Activated naive CD8-positive, alpha-beta T cell treated with anti-CD3 and anti-CD28 coated beads, Interleukin-2, amount 10 ng/mL, durations not matched to agents 7 days and 5 days (primary cell): ENCODE data around the gene RHBDL1. TPM values are rescaled to one million over a fixed set of nuclear protein-coding genes. Genes with fewer than 3 reads are reported as not detected.
A peak's percentile ranks its signal among the peaks of the same experiment; 100 is the strongest.

Experiments used
- ATAC-seq: fragments of 150-1000 bp; cut with Tn5 transposase; one replicate; pipeline ENCODE4 v1.10.0; 2021; ENCODE audit warnings: low read depth, moderate library complexity
- POLR2A ChIA-PET: fragments of 350-600 bp; sonication (Branson Sonifier 250); formaldehyde crosslinking; loops from one replicate; lab custom pipeline; 2021; ENCODE audit warnings: antibody characterized with exemption; lab: Charles Lee
- DNase-seq: peaks from one replicate; pipeline ENCODE4 v3.0.0; 2021
- H3K27ac Mint-ChIP-seq: one replicate; pipeline ENCODE4 v1.8.0; 2022; ENCODE audit warnings: mild to moderate bottlenecking, mixed read lengths
- H3K27me3 Mint-ChIP-seq: one replicate; pipeline ENCODE4 v1.8.0; 2022; ENCODE audit warnings: mild to moderate bottlenecking, moderate library complexity, mixed read lengths
- H3K36me3 Mint-ChIP-seq: one replicate; pipeline ENCODE4 v1.8.0; 2021; ENCODE audit warnings: mild to moderate bottlenecking, mixed read lengths
- H3K4me1 Mint-ChIP-seq: one replicate; pipeline ENCODE4 v1.8.0; 2021; ENCODE audit warnings: mixed read lengths
- H3K4me3 Mint-ChIP-seq: one replicate; pipeline ENCODE4 v1.8.0; 2022; ENCODE audit warnings: mild to moderate bottlenecking, moderate library complexity, mixed read lengths
- H3K9me3 Mint-ChIP-seq: one replicate; pipeline ENCODE4 v1.8.0; 2021; ENCODE audit warnings: mixed read lengths
- total RNA-seq, 2 experiments: library from RNA; stranded (reverse); gene quantifications; one replicate each; pipeline ENCODE4 v1.2.3, GENCODE V29; 2021

The RHBDL1 gene
- total RNA-seq, 2 experiments from 2014 or later, result 1.1 to 1.7 TPM

GRCh38 chr16:641326-642188 lies 33.9 kb upstream of the RHBDL1 start, which contains the start of gene MCRIP2:
MCRIP2 (plus strand) TSS chr16:641828; CDS start chr16:641992, 164 bp downstream.
- H3K9me3 Mint-ChIP-seq, result no peaks in the 10 kb centered on the region
- no peaks in the 10 kb centered on the region for H3K27me3 Mint-ChIP-seq
- ATAC-seq, result peak; percentile 57
- peak; percentile 87 for DNase-seq
- H3K4me1 Mint-ChIP-seq, result peaks cover 8% of the 10 kb centered on the region
- H3K27ac Mint-ChIP-seq, result peak within 1 kb of the TSS; percentile 67
- peak within 1 kb of the TSS; percentile 76 for H3K4me3 Mint-ChIP-seq
- POLR2A ChIA-PET, result no interaction called here
- no peaks in the 10 kb centered on the region for H3K36me3 Mint-ChIP-seq

GRCh38 chr16:642189-643049 lies 33.1 kb upstream of the RHBDL1 start:
- no peaks in the 10 kb centered on the region for H3K27me3 Mint-ChIP-seq
- peak; percentile 74 for DNase-seq
- H3K4me3 Mint-ChIP-seq, result peak overlapping the region; percentile 76
- no peaks in the 10 kb centered on the region for H3K36me3 Mint-ChIP-seq
- peak; percentile 44 for ATAC-seq
- POLR2A ChIA-PET, result interaction anchor here (0.6 kb wide), 1 partner anchor 26 kb away, joined by 3 read pairs; no protein-coding TSS in a partner anchor
- peak overlapping the region; percentile 51 for H3K27ac Mint-ChIP-seq
- peaks cover 5% of the 10 kb centered on the region for H3K4me1 Mint-ChIP-seq
- H3K9me3 Mint-ChIP-seq, result no peaks in the 10 kb centered on the region

- peak overlapping the region; percentile 76 for H3K4me3 Mint-ChIP-seq
- H3K4me1 Mint-ChIP-seq, result peaks cover 5% of the 10 kb centered on the region
- DNase-seq (no peak), ATAC-seq (no peak)
- H3K36me3 Mint-ChIP-seq, result no peaks in the 10 kb centered on the region
- no peak overlapping the region for H3K27ac Mint-ChIP-seq
- POLR2A ChIA-PET, result interaction anchor here (0.6 kb wide), 1 partner anchor 26 kb away, joined by 3 read pairs; no protein-coding TSS in a partner anchor
- no peaks in the 10 kb centered on the region for H3K27me3 Mint-ChIP-seq
- H3K9me3 Mint-ChIP-seq, result no peaks in the 10 kb centered on the region
Observed at GRCh38 chr16:643050-643368, 32.5 kb upstream of the RHBDL1 start.

- Mint-ChIP-seq H3K27me3 (no peaks in the 10 kb centered on the region), H3K27ac (peak overlapping the region; percentile 26), H3K4me1 (peaks cover 5% of the 10 kb centered on the region), H3K9me3 (no peaks in the 10 kb centered on the region), H3K4me3 (no peak overlapping the region), H3K36me3 (no peaks in the 10 kb centered on the region)
- no peak for DNase-seq
- POLR2A ChIA-PET, result interaction anchor here (1.4 kb wide), 1 partner anchor 72 kb away, joined by 3 read pairs; no protein-coding TSS in a partner anchor
- no peak for ATAC-seq
Observed at GRCh38 chr16:644556-644955, 30.9 kb upstream of the RHBDL1 start.

- POLR2A ChIA-PET, result no interaction called here
- no peaks in the 10 kb centered on the region for H3K27me3 Mint-ChIP-seq
- H3K9me3 Mint-ChIP-seq, result no peaks in the 10 kb centered on the region
- DNase-seq, result no peak
- peaks cover 5% of the 10 kb centered on the region for H3K4me1 Mint-ChIP-seq
- no peaks in the 10 kb centered on the region for H3K36me3 Mint-ChIP-seq
- H3K27ac Mint-ChIP-seq, result no peak overlapping the region
- no peak for ATAC-seq
- H3K4me3 Mint-ChIP-seq, result no peak overlapping the region
Observed at GRCh38 chr16:645852-646678, 29.4 kb upstream of the RHBDL1 start.

- peaks cover 5% of the 10 kb centered on the region for H3K4me1 Mint-ChIP-seq
- H3K9me3 Mint-ChIP-seq, result no peaks in the 10 kb centered on the region
- no peak overlapping the region for H3K4me3 Mint-ChIP-seq
- POLR2A ChIA-PET, result no interaction called here
- ATAC-seq (no peak), DNase-seq (no peak)
- no peaks in the 10 kb centered on the region for H3K27me3 Mint-ChIP-seq
- H3K36me3 Mint-ChIP-seq, result no peaks in the 10 kb centered on the region
- H3K27ac Mint-ChIP-seq, result peak overlapping the region; percentile 12
Observed at GRCh38 chr16:646679-647172, 28.7 kb upstream of the RHBDL1 start.

GRCh38 chr16:647173-647902 lies 28.1 kb upstream of the RHBDL1 start:
- Mint-ChIP-seq H3K4me3 (no peak overlapping the region), H3K27me3 (no peaks in the 10 kb centered on the region), H3K4me1 (peaks cover 5% of the 10 kb centered on the region), H3K27ac (no peak overlapping the region), H3K9me3 (no peaks in the 10 kb centered on the region), H3K36me3 (no peaks in the 10 kb centered on the region)
- DNase-seq (no peak), ATAC-seq (no peak)
- POLR2A ChIA-PET, result interaction anchor here (1.2 to 3.1 kb wide), 2 partner anchors 11 to 120 kb away, joined by 4 to 13 read pairs; partner anchors contain the start of genes CAPN15 and METTL26

- H3K27ac Mint-ChIP-seq, result peak overlapping the region; percentile 73
- H3K4me1 Mint-ChIP-seq, result peaks cover 3% of the 10 kb centered on the region
- no peaks in the 10 kb centered on the region for H3K36me3 Mint-ChIP-seq
- H3K4me3 Mint-ChIP-seq, result peak overlapping the region; percentile 80
- no peaks in the 10 kb centered on the region for H3K27me3 Mint-ChIP-seq
- H3K9me3 Mint-ChIP-seq, result no peaks in the 10 kb centered on the region
- ATAC-seq, result no peak
- POLR2A ChIA-PET, result interaction anchor here (1.2 to 3.1 kb wide), 4 partner anchors 12 to 121 kb away, joined by 4 to 13 read pairs (median 6); partner anchors contain the start of genes CAPN15, JMJD8, METTL26 and STUB1
- peak; percentile 59 for DNase-seq
Observed at GRCh38 chr16:648071-648780, 27.2 kb upstream of the RHBDL1 start.

GRCh38 chr16:648781-649589 lies 26.5 kb upstream of the RHBDL1 start, which contains the start of gene WDR90:
WDR90 (plus strand) TSS chr16:649365; CDS start chr16:649417, 52 bp downstream.
- POLR2A ChIA-PET, result interaction anchor here (0.8 to 3.1 kb wide), 9 partner anchors 9 to 122 kb away, joined by 3 to 13 read pairs (median 5); partner anchors contain the start of genes CAPN15, JMJD8, METTL26 and RHOT2
- H3K27ac Mint-ChIP-seq, result peak within 1 kb of the TSS; percentile 73
- H3K9me3 Mint-ChIP-seq, result no peaks in the 10 kb centered on the region
- ATAC-seq, result peak; percentile 88
- H3K4me3 Mint-ChIP-seq, result peak within 1 kb of the TSS; percentile 80
- no peaks in the 10 kb centered on the region for H3K36me3 Mint-ChIP-seq
- H3K27me3 Mint-ChIP-seq, result no peaks in the 10 kb centered on the region
- DNase-seq, result peak; percentile 95
- peaks cover 3% of the 10 kb centered on the region for H3K4me1 Mint-ChIP-seq

GRCh38 chr16:649631-650030 lies 25.8 kb upstream of the RHBDL1 start:
- Mint-ChIP-seq H3K27me3 (no peaks in the 10 kb centered on the region), H3K4me1 (peaks cover 3% of the 10 kb centered on the region), H3K4me3 (peak overlapping the region; percentile 76), H3K9me3 (no peaks in the 10 kb centered on the region), H3K36me3 (no peaks in the 10 kb centered on the region), H3K27ac (no peak overlapping the region)
- ATAC-seq (peak; percentile 21), DNase-seq (no peak)
- POLR2A ChIA-PET, result interaction anchor here (0.8 to 3.1 kb wide), 8 partner anchors 10 to 62 kb away, joined by 3 to 13 read pairs (median 6); partner anchors contain the start of genes JMJD8, METTL26, RHOT2 and STUB1

- H3K27ac Mint-ChIP-seq, result no peak overlapping the region
- DNase-seq, result no peak
- H3K27me3 Mint-ChIP-seq, result no peaks in the 10 kb centered on the region
- no peaks in the 10 kb centered on the region for H3K9me3 Mint-ChIP-seq
- no peaks in the 10 kb centered on the region for H3K4me1 Mint-ChIP-seq
- no peak overlapping the region for H3K4me3 Mint-ChIP-seq
- POLR2A ChIA-PET, result no interaction called here
- ATAC-seq, result no peak
- no peaks in the 10 kb centered on the region for H3K36me3 Mint-ChIP-seq
Observed at GRCh38 chr16:651844-652243, 23.6 kb upstream of the RHBDL1 start.
